ENCODE data around the gene BCL2L11.

DNA sequence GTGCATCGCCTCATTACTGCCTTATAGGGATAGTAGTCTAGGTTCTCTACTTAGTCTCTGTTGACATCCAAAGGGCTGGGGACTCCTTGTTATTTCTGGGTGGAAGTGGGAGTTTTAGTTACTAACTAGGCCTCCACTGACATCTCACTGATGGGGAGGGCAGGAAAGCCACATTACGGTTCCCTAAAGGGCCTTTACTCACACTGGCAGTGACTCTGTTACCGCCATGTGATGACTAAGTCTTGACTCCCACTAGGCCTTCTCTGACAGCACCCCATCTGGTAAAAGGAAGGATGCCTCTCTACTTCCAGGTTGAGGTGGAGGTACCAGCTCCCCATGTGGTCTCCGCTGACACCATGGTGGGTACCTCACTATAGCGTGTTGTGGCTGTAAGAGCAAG is 14.0 kb upstream of the BCL2L11 start:
- TF ChIP-seq CTCF (IDR thresholded peaks at IDR 0.05; ENCODE audit: poor library complexity), result no peak
- no peak for TF ChIP-seq EZH2 (IDR thresholded peaks at IDR 0.05; ENCODE audit: borderline replicate concordance)
- no peak for TF ChIP-seq EZH2phosphoT487 (IDR thresholded peaks at IDR 0.05; ENCODE audit: low read depth, severe bottlenecking, unreplicated experiment)

Data from hepatocyte (in vitro differentiated cells).